DMS53 treated with DMSO at 0.1 percent for 48 hours (cell line): ENCODE results near the gene REXO4.
"Not testable (repeated sequence)": the region's sequence is repeated elsewhere in the genome, so short reads cannot be mapped to it uniquely, and the experiment has no call there.

Experiments
- DNase-seq: peaks from one replicate; lab custom pipeline; 2025; ENCODE audit not compliant: unreplicated experiment; lab: John Stamatoyannopoulos, UW

Gene REXO4

DNA sequence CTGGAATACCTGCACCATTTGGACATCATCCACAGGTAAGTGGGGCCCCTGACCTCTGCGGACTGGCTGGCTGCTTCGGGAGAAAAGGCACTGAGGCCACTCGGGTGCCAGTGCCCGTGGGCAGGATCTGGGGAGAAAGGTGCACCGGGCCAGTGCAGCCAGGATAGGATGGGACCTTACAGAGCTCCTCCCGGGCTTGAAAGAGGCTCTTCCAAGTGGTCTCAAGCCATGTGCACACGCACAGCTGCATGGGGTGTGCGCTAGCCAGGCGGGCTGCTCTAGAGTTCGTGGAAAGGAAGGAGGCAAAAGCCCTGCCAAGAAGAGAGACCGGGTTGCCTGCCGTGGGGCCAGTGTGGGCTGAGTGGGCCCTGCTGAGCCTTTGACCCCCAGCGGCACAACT is 28.2 kb downstream of the REXO4 start:
- DNase-seq = no peak

GRCh38 chr9:133389025-133389557 is 28.7 kb downstream of the REXO4 start:
- DNase-seq = no peak

DNA sequence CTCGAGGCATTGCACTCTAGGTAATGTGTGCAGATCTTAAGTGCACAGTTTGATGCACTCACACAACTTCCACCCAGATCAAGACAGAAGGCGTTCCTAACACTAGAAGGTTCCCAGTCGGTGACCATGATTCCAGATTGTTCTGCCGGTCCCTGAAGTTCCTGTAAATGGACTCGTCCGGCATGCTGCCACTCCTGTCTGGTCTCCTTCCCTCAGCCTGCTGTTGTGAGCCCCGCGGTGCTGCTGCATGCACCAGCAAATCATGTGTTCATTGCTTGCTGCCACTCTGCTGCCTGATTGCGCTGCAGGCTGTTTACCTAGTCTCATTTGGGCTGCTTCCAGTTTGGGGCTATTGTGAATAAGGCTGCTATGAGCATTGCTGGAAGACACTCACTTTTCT is 30.1 kb downstream of the REXO4 start:
- DNase-seq = no peak

DNA sequence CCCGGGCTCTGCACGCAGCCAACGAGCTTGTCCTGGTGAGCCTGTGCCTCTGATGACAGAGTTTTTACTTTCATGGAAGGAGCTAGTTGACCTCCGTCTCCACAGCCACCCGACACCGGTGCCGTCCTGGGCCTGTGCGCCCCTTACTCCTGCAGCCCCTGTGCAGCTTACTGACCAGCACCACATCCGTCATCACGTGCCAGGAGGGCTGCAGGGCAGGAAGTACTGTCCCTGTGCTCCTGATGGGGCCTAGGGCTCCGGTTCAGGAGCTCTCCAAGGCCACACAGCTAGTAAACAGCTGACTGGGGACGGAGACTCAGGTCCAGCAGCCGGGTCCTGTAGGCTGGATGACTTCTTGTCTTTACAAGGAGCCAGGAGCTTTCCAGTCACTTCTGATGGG is 31.5 kb downstream of the REXO4 start:
- no peak for DNase-seq

DNA sequence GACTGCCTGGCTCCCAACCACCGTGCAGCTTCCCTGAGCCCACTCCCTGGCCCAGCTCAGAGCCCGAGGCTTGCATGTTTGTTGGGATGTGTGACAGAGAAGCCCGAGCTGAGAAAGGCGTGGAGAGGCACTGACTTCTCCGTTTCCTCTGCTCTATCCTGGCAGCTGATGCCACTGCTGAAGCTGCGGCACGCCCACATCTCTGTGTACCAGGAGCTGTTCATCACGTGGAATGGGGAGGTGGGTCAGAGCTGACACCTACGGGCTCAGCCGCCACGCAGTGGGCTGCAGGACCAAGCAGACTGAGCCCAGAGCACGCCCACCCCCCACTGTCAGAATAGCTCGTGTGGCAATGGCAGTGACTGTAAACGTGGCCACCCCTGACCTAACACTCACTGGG is 32.4 kb downstream of the REXO4 start:
- no peak for DNase-seq

GRCh38 chr9:133384736-133385321 is 33.0 kb downstream of the REXO4 start:
- no peak for DNase-seq

DNA sequence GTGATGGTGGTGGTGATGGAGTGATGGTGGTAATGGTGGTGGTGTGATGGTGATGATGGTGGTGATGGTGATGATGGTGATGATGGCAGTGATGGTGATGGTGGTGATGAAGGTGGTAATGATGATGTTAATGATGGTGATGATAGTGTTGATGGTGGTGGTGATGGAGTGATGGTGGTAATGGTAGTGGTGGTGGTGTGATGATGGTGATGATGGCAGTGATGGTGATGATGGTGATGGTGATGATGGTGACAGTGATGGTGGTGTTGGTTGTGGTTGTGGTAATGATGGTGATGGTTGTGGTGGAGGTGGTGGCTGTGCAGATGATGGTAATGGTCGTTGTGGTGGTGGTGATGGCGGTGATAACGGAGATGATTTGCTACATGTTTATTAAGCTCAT is 34.4 kb downstream of the REXO4 start:
- DNase-seq = no peak

- no peak for DNase-seq
Measured at GRCh38 chr9:133382507-133383141, 35.2 kb downstream of the REXO4 start.

DNA sequence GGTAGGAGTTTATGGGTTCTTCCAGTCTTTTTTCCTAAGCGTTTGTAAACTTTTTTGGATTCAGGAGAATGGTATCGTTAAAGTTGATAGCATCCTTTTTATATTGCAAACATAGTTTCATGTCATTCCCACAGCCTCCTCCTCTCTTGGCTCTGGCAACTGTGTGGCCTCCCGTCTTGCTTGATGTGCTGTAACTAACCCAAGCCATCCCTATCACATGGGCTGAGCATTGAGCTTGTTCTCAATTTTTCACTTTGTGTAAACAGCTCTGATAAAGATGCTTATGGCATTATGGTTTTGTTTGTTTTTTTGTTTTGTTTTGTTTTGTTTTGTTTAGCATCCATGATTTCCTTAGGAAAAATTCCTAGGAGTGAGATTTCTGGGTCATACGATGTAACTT is 37.1 kb downstream of the REXO4 start:
- no peak for DNase-seq

DNA sequence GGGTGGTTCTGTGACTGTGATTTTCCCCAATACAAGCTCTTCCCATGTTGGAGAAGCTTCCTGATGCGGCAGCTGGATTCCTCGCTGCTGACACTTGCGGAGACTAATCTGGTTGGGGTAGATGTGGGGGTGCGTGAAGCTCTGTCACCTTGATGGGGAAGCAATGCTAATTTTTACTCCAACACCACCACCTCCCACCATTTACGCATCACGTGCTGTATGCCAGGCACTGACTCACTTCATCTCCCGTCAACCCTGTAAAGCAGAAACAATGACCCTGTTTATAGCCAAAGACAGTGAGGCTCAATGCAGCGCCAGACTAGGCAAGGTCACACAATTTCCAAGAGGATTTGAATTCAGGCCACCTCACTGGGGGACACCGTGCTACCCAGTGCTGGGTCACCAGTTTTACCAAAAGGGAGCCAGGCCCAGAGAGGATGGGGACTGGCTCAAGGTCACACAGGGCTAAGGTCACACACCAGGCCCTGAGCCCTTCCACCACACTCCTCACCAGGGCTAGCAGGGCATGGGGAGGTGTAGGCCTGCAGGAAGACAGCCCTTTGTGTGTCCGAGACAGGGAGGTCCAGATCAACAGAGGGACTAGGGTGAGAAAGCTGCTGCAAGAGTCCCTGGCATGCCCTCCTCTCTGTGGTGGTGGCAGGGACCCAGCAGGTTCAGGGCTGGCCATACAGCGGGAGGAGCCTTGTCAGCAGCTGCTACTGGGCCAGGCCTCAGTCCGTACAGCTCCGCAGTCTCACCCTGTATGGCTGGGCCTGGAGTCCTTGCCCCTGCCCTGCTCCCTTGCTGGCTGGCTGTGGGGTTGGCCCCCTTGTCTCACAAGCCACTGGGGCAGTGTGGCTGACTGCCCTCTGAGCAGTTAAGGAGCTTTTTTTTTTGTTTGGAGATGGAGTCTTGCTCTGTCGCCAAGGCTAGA is 38.4 kb downstream of the REXO4 start:
- DNase-seq = no peak

GRCh38 chr9:133378408-133378962 is 39.3 kb downstream of the REXO4 start:
- DNase-seq = no peak

GRCh38 chr9:133377721-133378216 is 40.0 kb downstream of the REXO4 start:
- DNase-seq = no peak

GRCh38 chr9:133377280-133377679 is 40.5 kb downstream of the REXO4 start:
- DNase-seq = not testable (repeated sequence)

- DNase-seq = peak; percentile 89
Measured at GRCh38 chr9:133375724-133376654, 41.8 kb downstream of the REXO4 start, which contains the start of the genes STKLD1 and SURF4. TSS of gene STKLD1 (plus strand) at chr9:133376366. CDS start at chr9:133376474, 108 bp downstream. TSS of gene SURF4 (minus strand) at chr9:133376060. CDS start at chr9:133375969, 91 bp downstream.

DNA sequence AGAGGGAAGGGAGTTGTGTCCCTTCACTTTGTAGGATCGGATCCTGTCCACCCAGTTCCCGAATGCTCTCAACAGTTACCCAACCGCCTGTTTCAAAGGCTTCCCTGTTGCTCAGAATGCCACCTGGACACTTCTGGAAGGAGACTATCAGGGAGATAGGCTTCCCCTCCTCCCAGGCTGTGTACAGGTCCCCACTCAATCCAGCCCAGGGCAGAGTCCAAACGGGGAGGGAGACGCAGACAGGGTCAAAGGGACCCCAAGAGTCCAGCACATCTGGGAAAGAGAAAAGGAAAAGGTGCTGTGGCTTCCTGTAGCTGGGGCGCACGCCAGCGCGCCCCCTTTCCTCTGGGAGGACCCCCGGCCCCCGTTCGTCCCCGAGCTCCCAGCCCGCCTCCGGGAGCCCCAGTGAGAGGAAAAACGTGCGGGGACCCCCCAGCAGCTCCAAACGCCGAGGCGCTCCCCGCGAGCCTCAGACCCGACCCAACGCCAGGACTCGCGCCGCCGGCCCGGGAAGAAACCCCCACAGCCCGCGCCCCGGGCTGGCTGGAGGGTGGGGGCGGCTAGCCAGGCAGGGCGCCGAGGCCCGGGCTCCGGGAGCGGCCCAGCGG is 42.6 kb downstream of the REXO4 start:
- DNase-seq = peak; percentile 22

DNA sequence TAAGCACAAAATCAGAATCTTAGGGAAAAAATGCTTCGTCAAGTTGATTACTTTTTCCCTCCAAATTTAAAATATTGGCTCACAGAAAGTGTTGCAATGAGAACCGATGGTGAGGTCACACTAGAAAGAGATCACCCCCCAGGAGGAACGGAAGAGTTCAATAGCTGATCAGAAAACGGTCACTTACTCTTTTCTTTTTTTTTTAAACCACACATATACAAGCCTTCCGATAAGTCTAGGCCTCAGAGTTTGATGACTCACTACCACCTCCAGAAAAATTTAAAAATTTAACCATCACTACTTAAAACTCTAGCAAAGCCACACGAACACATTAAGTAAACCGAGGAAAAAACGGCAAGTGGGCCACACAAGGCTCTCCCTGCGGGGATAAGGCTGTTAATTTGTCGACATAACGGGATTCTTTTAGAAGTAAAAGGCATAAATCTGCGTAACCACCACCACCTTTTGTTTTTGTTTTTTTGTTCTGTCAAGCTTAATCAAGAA is 43.1 kb downstream of the REXO4 start:
- no peak for DNase-seq

DNA sequence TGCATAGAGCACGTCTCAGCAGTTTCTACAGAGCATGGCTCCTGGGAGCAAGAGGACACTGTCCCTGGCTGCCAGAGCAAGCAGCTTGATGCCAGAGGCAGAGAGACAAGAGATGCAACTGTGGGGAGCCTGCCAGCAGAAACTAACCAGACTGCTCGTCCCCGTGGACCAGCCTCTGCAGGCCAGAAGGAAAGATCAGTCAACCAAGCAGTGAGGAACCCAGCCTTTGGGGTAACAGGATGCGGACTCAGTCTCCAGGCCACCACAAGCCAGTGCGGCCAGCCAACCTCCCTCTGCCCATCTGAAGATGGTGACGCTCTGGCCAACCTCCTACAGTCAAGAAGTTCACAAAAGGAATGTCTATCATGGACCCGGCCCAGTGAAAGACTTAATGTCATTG is 45.7 kb downstream of the REXO4 start:
- DNase-seq = no peak

DNA sequence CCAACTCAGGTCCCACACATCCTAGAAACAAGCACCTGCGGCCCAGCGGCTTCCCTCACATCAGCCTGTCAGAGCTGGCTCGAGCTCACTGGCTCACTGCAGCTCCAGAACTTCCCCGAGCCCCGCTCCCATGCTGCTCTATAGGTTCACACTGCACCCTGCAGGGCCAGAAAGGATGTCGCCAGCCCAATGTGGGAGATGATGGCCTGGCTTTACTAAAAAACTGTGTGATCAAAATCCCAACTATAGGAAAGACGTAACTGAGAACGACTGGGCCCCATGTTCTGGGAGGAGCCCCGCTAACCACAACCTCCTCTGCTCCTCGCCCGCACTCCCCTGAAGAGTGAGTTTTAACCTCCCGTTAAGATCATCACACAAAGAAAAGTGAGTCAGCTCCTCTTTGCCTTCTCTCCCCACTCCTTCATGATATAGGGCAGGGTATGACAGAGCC is 46.5 kb downstream of the REXO4 start:
- no peak for DNase-seq

- no peak for DNase-seq
Measured at GRCh38 chr9:133370685-133371084, 47.1 kb downstream of the REXO4 start.
